ENCODE data around the gene RACK1. TPM values are rescaled to one million over a fixed set of nuclear protein-coding genes. Genes with fewer than 3 reads are reported as not detected.

RACK1 gene
- total and polyA plus RNA-seq, 2 of the 8 experiments (the other 6 are each of a cell fraction or from before 2014, with no cell fraction given), result 2,589 to 7,971 TPM

DNA sequence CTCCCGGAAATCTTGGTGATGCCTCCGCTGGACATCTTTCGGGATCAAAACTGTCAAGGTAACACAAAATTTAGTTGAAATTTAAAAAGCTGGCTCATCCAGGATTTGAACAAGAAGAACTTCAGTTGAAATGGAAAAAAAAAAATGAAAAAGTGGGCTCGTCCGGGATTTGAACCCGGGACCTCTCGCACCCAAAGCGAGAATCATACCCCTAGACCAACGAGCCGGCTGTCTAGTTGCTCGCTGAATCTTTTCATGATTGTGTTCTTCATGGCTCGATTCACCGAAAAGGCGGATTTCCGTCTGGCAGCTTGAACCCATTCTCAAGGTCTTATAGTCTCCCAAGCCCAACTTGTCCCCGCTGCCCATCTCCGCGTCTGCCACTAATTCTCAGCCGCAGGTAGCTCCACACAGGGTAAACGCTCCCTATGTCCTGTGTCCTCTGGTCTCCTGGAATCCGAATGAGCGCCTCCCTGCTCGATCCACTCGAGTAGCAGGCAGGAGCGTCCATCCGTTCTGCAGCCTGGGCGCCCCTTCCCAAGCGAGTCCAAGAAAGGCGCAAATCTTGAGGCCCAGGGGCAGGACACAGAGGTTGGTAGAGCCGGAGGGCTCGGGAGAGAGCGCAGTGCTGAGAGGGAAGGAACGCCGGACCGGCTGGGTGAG lies 54.9 kb downstream of the RACK1 start:
- Histone ChIP-seq H3K23ac (ENCODE audit: insufficient read length) (no peak overlapping the region), H3K79me2 (ENCODE audit: control insufficient read depth in 1 of 2, insufficient read depth in 2 of 2, low read length in 2 of 2) (no peaks in the 10 kb centered on the region), H3K79me1 (ENCODE audit: low read depth, low read length) (no peaks in the 10 kb centered on the region), H3K36me3 (ENCODE audit: control insufficient read depth in 2 of 4, insufficient read depth in 4 of 4, low read length in 3 of 4) (no peaks in the 10 kb centered on the region), H3K23me2 (ENCODE audit: low read depth, low read length) (peaks cover 36% of the 10 kb centered on the region), H2BK12ac (ENCODE audit: low read depth, low read length) (no peak overlapping the region), H3K4ac (replicated peaks; ENCODE audit: insufficient read length, low read depth, low read length) (no peak overlapping the region), H2BK15ac (ENCODE audit: low read length) (no peak overlapping the region), H4K5ac (ENCODE audit: insufficient read length, low read depth, low read length) (no peak overlapping the region), H2BK120ac (replicated peaks; ENCODE audit: low read depth, low read length) (no peak overlapping the region), H3K56ac (replicated peaks; ENCODE audit: insufficient read length, low read depth, low read length) (no peak overlapping the region), H2BK20ac (ENCODE audit: low read length) (no peak overlapping the region), H2AFZ (ENCODE audit: low read length) (no peak overlapping the region), H3K4me1 (replicated peaks in 1 of 4; ENCODE audit: control insufficient read depth in 3 of 4, insufficient read depth in 4 of 4, low read length in 3 of 4) (peaks cover 0 to 11% (median 2%) of the 10 kb centered on the region in 4 experiments; a peak in 4 of 7 replicates), H3K27ac (ENCODE audit: low read depth, low read length) (peak overlapping the region; percentile 55; the same call in 1 of the 2 replicates), H3K14ac (ENCODE audit: insufficient read length) (no peak overlapping the region), H2AK5ac (ENCODE audit: low read depth, low read length) (no peak overlapping the region), H3K4me2 (ENCODE audit: insufficient read depth in 1 of 2, low read depth in 2 of 2, low read length in 2 of 2) (peak overlapping the region; percentile 94 to 96), H4K91ac (replicated peaks; ENCODE audit: insufficient read length, low read length) (no peak overlapping the region), H3K9ac (replicated peaks in 1 of 4; ENCODE audit: extremely low read depth in 1 of 4, low read depth in 3 of 4, low read length in 3 of 4) (peak overlapping the region in 3 of 4 experiments; percentile 38 to 47 (median 45); a peak in 4 of 7 replicates), H3K9me3 (ENCODE audit: insufficient read depth in 2 of 2, low read depth in 1 of 2, low read length in 1 of 2) (no peaks in the 10 kb centered on the region; a peak in 1 of 4 replicates), H2BK5ac (ENCODE audit: low read depth, low read length) (no peak overlapping the region), H3K27me3 (replicated peaks in 1 of 4; ENCODE audit: control insufficient read depth in 3 of 4, extremely low read depth in 1 of 4, insufficient read depth in 3 of 4, low read length in 3 of 4) (peaks cover 15 to 26% (median 23%) of the 10 kb centered on the region in 4 experiments; a peak in 6 of 7 replicates), H4K8ac (ENCODE audit: extremely low read depth, insufficient read depth, low read length) (0 out of 2 replicates have a peak overlapping the region, but pooled peaks have one; percentile 81), H4K20me1 (replicated peaks in 1 of 2; ENCODE audit: control insufficient read depth in 1 of 2, insufficient read depth in 2 of 2, low read length in 2 of 2) (peaks cover 2 to 4% of the 10 kb centered on the region in 2 experiments), H3K18ac (ENCODE audit: extremely low read depth, low read length) (no peak overlapping the region; the same call in 1 of the 2 replicates), H3K4me3 (ENCODE audit: extremely low read depth in 1 of 4, insufficient read depth in 2 of 4, low read depth in 3 of 4, low read length in 4 of 4) (peak overlapping the region; percentile 62 to 90 (median 78))
- CTCF ChIA-PET (ENCODE audit: partially characterized antibody), result interaction anchor here (0.5 to 12.3 kb wide), 7 partner anchors 10 to 1059 kb away, joined by 3 to 197 read pairs (median 3); partner anchors contain the start of gene TRIM7
- POLR2A ChIA-PET (ENCODE audit: partially characterized antibody), result interaction anchor here (1.0 to 11.9 kb wide), 10 partner anchors 10 to 92 kb away, joined by 3 to 90 read pairs (median 4); partner anchors contain the start of genes RACK1, TRIM41 and TRIM7
- FAIRE-seq (no peak), DNase-seq (ENCODE audit: low read depth in 1 of 2, low spot score in 2 of 2) (peak in 1 of 2 experiments; percentile 96)
- WGBS, 2 experiments (ENCODE audit: extremely low coverage in 1 of 2, insufficient coverage in 1 of 2, insufficient read length in 1 of 2, insufficient replicate concordance in 2 of 2, low coverage in 1 of 2, low lambda C conversion rate in 2 of 2, missing lambda C conversion rate in 1 of 2), result 2% methylated on average over 34 of the region's 35 CpGs; no CpG with 5 or more reads in 1 of the 2 experiments
- TF ChIP-seq PHF8 (conservative IDR thresholded peaks at IDR 0.05; ENCODE audit: low read depth, low read length) (no peak), CHD1 (IDR thresholded peaks at IDR 0.05; ENCODE audit: low read depth, low read length) (no peak), ASH2L (IDR thresholded peaks at IDR 0.05; ENCODE audit: low read length) (peak; percentile 86), CREB1 (IDR thresholded peaks at IDR 0.05) (no peak), SP1 (IDR thresholded peaks at IDR 0.05; ENCODE audit: low read depth, low read length) (no peak), SRF (IDR thresholded peaks at IDR 0.05; ENCODE audit: low read depth, low read length) (no peak), RBBP5 (IDR thresholded peaks at IDR 0.05; ENCODE audit: borderline replicate concordance, low read depth, low read length) (no peak), RFX5 (IDR thresholded peaks at IDR 0.05; ENCODE audit: borderline replicate concordance, low read depth, low read length) (no peak), HDAC6 (IDR thresholded peaks at IDR 0.05; ENCODE audit: low read depth, low read length) (peak; percentile 40), RAD21 (IDR thresholded peaks at IDR 0.05 in 1 of 2, conservative IDR thresholded peaks at IDR 0.05 in 1 of 2; ENCODE audit: low read depth in 2 of 2, low read length in 2 of 2) (no peak)
- TF ChIP-seq, protein P1, sequence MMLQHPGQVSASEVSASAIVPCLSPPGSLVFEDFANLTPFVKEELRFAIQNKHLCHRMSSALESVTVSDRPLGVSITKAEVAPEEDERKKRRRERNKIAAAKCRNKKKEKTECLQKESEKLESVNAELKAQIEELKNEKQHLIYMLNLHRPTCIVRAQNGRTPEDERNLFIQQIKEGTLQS (IDR thresholded peaks at IDR 0.05; ENCODE audit: insufficient read depth, low read depth, low read length), result no peak
